Progenitor cell of endocrine pancreas (in vitro differentiated cells): Measurements from ENCODE around the gene PIK3AP1. TPM values are rescaled to one million over a fixed set of nuclear protein-coding genes. Genes with fewer than 3 reads are reported as not detected.

Experiments
- DNase-seq: peaks from one replicate; pipeline ENCODE4 v3.0.0; 2021; ENCODE audit warnings: low spot score; ENCODE audit not compliant: unreplicated experiment
- H3K27ac Mint-ChIP-seq: 2 replicates; pipeline ENCODE4 v1.8.0; 2021; ENCODE audit warnings: mild to moderate bottlenecking, moderate library complexity, mixed read lengths
- H3K27me3 Mint-ChIP-seq: 2 replicates; pipeline ENCODE4 v1.8.0; 2021; ENCODE audit warnings: mixed read lengths
- H3K36me3 Mint-ChIP-seq: 2 replicates; pipeline ENCODE4 v1.8.0; 2022; ENCODE audit warnings: mixed read lengths; ENCODE audit not compliant: insufficient read depth
- H3K4me1 Mint-ChIP-seq: 2 replicates; pipeline ENCODE4 v1.8.0; 2021; ENCODE audit warnings: low read depth, mixed read lengths
- H3K4me3 Mint-ChIP-seq: 2 replicates; pipeline ENCODE4 v1.8.0; 2021; ENCODE audit warnings: low read depth, mild to moderate bottlenecking, moderate library complexity, mixed read lengths
- H3K9me3 Mint-ChIP-seq: 2 replicates; pipeline ENCODE4 v1.8.0; 2021; ENCODE audit warnings: low read depth, mixed read lengths
- total RNA-seq: library from RNA; stranded (reverse); gene quantifications from 2 replicates; pipeline ENCODE4 v1.2.1, GENCODE V29; 2021
- TF ChIP-seq, protein P1 (sequence below): fragments of 200-600 bp; sonication (generic); IDR thresholded peaks from one replicate; pipeline ENCODE4 v1.5.0; 2021; ENCODE audit warnings: antibody characterized with exemption, mild to moderate bottlenecking; ENCODE audit not compliant: unreplicated experiment

PIK3AP1 gene
- total RNA-seq, 1 donor from 2014 or later: 40.0 TPM

DNA sequence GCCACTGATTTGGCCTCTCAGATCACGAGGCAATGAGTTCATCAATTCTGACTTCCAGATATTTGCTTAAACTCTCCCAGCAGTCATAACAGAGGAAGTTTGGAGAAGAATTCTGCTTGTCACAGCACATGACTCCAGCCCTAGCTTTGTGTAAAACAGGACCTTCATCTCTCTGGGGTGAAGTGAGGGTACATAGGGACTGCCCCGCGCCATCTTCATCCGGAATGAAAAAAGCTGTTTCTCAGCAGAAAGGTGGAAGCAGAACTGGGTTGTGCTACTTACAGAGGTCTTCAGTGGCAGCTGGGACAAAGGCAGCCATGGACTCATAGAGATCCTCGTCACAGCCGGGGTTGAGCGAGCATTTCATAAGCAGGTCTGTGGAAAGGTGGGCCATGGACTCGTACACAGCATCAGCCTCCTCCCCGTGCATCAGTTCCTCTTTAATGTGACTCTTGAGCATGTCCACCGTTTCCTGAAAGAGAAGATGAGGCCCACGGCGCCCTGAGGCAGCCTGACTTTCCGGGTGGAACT lies 75.1 kb downstream of the PIK3AP1 start:
- no peaks in the 10 kb centered on the region for H3K27me3 Mint-ChIP-seq
- H3K9me3 Mint-ChIP-seq: no peaks in the 10 kb centered on the region
- TF ChIP-seq, protein P1, sequence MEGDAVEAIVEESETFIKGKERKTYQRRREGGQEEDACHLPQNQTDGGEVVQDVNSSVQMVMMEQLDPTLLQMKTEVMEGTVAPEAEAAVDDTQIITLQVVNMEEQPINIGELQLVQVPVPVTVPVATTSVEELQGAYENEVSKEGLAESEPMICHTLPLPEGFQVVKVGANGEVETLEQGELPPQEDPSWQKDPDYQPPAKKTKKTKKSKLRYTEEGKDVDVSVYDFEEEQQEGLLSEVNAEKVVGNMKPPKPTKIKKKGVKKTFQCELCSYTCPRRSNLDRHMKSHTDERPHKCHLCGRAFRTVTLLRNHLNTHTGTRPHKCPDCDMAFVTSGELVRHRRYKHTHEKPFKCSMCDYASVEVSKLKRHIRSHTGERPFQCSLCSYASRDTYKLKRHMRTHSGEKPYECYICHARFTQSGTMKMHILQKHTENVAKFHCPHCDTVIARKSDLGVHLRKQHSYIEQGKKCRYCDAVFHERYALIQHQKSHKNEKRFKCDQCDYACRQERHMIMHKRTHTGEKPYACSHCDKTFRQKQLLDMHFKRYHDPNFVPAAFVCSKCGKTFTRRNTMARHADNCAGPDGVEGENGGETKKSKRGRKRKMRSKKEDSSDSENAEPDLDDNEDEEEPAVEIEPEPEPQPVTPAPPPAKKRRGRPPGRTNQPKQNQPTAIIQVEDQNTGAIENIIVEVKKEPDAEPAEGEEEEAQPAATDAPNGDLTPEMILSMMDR: no peak
- peaks cover 28% of the 10 kb centered on the region for H3K36me3 Mint-ChIP-seq
- H3K27ac Mint-ChIP-seq: no peak overlapping the region
- peaks cover 2% of the 10 kb centered on the region for H3K4me1 Mint-ChIP-seq
- DNase-seq: no peak
- H3K4me3 Mint-ChIP-seq: no peak overlapping the region

DNA sequence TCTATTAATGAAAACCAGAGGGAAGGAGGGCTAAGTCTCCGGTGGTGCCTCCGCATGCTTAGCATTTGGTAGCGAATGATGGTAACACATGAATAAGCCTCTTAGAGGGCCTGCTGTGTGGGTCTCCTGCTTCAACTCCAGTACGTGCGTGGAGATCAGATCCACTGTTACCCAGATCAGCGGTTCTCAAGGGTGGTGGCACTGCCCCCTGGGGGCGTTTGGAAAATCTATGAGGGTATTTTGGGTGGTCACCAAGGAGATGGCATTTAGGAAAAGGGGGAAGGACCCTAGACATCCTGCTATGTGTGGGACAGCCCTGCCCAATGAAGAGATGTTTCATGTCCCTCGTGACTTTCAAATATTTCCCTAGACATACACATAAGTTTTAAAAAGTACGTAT lies 76.4 kb downstream of the PIK3AP1 start:
- Mint-ChIP-seq H3K9me3 (no peaks in the 10 kb centered on the region), H3K36me3 (peaks cover 24% of the 10 kb centered on the region), H3K4me3 (no peak overlapping the region), H3K27me3 (no peaks in the 10 kb centered on the region), H3K27ac (no peak overlapping the region), H3K4me1 (peaks cover 5% of the 10 kb centered on the region)
- TF ChIP-seq, protein P1: no peak
- no peak for DNase-seq

DNA sequence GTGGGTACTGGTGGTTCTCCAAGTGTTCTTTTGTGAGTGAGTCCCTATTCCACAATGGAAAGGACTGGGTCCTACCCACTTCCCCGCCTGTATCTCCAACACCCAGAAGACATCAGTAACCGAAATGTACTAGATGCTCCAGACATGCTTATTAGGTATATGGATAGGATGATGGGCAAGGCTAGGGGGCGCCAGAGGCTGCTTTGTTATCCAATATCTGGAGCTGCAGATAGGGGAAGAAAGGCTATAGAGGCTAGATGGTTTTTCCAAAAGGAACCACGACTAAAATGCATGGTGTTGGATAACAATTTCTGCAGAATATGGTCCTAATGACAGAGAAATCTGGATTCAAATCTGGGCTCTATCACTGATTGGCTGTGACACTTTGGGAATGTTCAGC lies 77.3 kb downstream of the PIK3AP1 start:
- peaks cover 20% of the 10 kb centered on the region for H3K36me3 Mint-ChIP-seq
- peak; percentile 31 for DNase-seq

DNA sequence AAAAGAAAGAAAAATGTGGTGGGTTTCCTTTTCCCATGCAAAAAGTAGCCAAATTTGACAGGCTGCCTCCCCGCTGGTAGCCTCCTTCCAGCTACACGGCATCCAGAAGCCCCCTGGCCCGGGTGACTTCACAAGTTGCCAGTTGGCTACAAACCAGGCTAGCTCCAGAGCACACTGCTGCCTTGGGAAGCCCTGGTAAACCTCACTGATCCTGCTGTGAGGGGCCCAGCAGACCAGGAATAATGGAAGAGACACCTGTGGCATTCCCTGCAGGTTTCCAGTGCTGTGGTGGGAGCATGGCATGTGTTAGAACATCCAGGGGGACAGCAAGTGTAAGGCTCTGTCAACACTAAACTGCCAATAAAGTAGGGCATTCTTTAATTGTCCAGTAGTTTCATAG lies 77.8 kb downstream of the PIK3AP1 start:
- H3K4me3 Mint-ChIP-seq: no peak overlapping the region
- DNase-seq: no peak
- H3K9me3 Mint-ChIP-seq: no peaks in the 10 kb centered on the region
- TF ChIP-seq, protein P1: no peak
- no peaks in the 10 kb centered on the region for H3K27me3 Mint-ChIP-seq
- H3K4me1 Mint-ChIP-seq: peaks cover 5% of the 10 kb centered on the region
- peaks cover 22% of the 10 kb centered on the region for H3K36me3 Mint-ChIP-seq
- no peak overlapping the region for H3K27ac Mint-ChIP-seq

More for the DNA sequence above, 77.3 kb downstream of the PIK3AP1 start:
- Mint-ChIP-seq H3K9me3 (no peaks in the 10 kb centered on the region), H3K27me3 (no peaks in the 10 kb centered on the region), H3K4me3 (no peak overlapping the region), H3K4me1 (peaks cover 5% of the 10 kb centered on the region), H3K27ac (no peak overlapping the region)
- TF ChIP-seq, protein P1: peak; percentile 69

DNA sequence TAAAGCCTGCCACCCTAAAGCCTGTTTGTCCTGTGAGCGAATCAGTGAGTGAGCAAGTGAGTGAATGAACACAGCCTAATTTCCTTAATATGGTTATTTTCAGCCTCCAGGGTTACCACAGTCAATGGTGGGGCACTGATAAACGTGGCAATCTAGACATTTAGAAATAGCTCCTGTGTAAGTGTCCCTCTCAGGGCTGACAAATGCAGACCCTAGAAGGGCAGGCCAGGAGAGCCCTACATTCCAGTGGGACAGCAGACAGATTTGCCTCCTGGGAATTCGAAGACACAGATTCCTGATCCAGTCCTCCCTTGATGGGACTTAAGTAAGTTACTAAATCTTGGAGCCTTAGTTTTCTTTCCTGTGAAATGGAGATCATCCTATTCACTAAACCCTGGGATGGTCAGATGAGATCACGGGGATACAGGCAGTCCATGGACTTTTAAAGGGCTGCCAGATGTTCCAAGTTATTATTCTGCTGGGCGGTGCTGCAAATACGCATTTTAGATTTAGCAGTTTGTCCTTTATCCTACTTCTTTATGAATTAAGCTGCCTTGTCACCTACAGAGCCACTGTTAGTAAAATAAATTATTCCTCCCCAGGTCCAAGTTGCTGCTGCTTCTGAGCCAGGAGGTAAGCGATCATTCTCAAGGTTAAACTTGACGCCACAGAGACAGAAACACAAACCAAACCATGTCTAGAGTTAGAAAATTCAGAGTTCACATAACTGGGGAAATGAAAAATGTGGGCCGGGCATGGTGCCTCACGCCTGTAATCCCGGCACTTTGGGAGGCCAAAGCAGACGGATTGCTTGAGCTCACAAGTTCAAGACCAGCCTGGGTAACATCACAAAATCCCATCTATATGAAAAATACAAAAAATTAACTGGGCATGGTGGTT lies 78.7 kb downstream of the PIK3AP1 start:
- H3K36me3 Mint-ChIP-seq: peaks cover 24% of the 10 kb centered on the region

More for the DNA sequence above, 78.7 kb downstream of the PIK3AP1 start:
- Mint-ChIP-seq H3K4me3 (no peak overlapping the region), H3K9me3 (no peaks in the 10 kb centered on the region), H3K27ac (peak overlapping the region; percentile 41), H3K4me1 (peaks cover 5% of the 10 kb centered on the region), H3K27me3 (no peaks in the 10 kb centered on the region)
- DNase-seq: no peak
- TF ChIP-seq, protein P1: no peak
